Transverse colon (tissue), 3 donors: ENCODE data around the gene ELL3.

Source experiments
- POLR2A ChIP-seq: fragments of 450-650 bp; IDR thresholded peaks from one replicate; pipeline ENCODE4 v1.6.1; 2016; ENCODE audit warnings: antibody characterized with exemption, mild to moderate bottlenecking, moderate library complexity
- POLR2AphosphoS5 ChIP-seq, 3 donors: sonication (generic); formaldehyde crosslinking; IDR thresholded peaks; one replicate each; pipeline ENCODE4 v1.6.1; 2016; ENCODE audit warnings: antibody characterized with exemption in 3 of 3

GRCh38 chr15:43796566-43796965 is 19.8 kb upstream of the ELL3 start:
- TF ChIP-seq POLR2AphosphoS5 (IDR thresholded peaks at IDR 0.05) (no peak), POLR2A (no peak)
